ENCODE results near the gene PCDHB3.
"Not testable (repeated sequence)": the region's sequence is repeated elsewhere in the genome, so short reads cannot be mapped to it uniquely, and the experiment has no call there.

Gene PCDHB3

DNA sequence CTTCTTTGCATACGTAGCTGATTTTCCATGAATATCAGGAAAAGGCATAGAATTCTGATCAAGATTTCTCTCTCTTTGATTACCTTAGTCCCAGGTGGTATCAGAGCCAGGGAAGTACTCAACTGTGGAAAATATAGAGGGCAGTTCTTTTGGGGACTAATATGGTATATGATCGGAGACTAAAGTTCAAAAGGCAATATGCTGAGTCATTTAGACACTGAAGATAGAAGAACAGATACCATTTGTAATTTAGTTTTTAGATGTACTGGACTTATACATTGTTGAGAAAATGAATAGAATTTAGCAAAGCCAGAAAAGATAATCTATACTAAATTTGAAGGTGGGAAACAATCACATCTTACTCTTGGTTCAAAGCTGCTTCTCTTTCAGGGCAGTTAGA lies 5.1 kb downstream of the PCDHB3 start:
- TF ChIP-seq, protein P1, sequence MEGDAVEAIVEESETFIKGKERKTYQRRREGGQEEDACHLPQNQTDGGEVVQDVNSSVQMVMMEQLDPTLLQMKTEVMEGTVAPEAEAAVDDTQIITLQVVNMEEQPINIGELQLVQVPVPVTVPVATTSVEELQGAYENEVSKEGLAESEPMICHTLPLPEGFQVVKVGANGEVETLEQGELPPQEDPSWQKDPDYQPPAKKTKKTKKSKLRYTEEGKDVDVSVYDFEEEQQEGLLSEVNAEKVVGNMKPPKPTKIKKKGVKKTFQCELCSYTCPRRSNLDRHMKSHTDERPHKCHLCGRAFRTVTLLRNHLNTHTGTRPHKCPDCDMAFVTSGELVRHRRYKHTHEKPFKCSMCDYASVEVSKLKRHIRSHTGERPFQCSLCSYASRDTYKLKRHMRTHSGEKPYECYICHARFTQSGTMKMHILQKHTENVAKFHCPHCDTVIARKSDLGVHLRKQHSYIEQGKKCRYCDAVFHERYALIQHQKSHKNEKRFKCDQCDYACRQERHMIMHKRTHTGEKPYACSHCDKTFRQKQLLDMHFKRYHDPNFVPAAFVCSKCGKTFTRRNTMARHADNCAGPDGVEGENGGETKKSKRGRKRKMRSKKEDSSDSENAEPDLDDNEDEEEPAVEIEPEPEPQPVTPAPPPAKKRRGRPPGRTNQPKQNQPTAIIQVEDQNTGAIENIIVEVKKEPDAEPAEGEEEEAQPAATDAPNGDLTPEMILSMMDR (IDR thresholded peaks at IDR 0.05) = no peak
- H3K4me3 ChIP-seq (ENCODE audit: low read depth in 1 of 2, low read length in 1 of 2) = no peak overlapping the region
- no peak overlapping the region for H3K27ac ChIP-seq
- peaks cover 7% of the 10 kb centered on the region for H3K27me3 ChIP-seq
- peaks cover 2% of the 10 kb centered on the region for H3K9me3 ChIP-seq
- H3K4me1 ChIP-seq (ENCODE audit: control insufficient read depth in 1 of 2, insufficient read depth in 1 of 2, low read depth in 1 of 2, low read length in 1 of 2) = no peaks in the 10 kb centered on the region
- H3K36me3 ChIP-seq = no peaks in the 10 kb centered on the region

DNA sequence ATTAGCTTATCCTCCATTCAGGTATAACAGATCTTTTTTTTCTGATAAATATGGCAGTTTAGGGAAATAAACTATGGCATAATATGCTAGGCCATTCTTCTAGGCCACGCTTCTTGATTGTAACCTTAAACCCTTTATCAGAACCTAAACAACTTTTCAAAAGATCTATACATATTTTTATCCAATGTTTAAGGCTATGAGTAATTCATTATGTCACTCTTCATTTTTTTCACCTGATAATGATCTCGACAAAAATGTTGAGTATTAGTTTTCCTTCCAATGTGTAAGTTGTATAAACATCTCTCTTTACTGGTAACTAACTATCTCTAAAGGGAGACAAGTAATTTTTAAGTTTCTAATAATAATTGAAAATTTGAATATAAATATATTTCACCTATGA lies 19.0 kb downstream of the PCDHB3 start:
- TF ChIP-seq, protein P1 (IDR thresholded peaks at IDR 0.05) = no peak
- Histone ChIP-seq H3K27ac (no peak overlapping the region), H3K36me3 (no peaks in the 10 kb centered on the region), H3K27me3 (peaks cover 4% of the 10 kb centered on the region), H3K9me3 (no peaks in the 10 kb centered on the region), H3K4me1 (ENCODE audit: control insufficient read depth in 1 of 2, insufficient read depth in 1 of 2, low read depth in 1 of 2, low read length in 1 of 2) (no peaks in the 10 kb centered on the region), H3K4me3 (ENCODE audit: low read depth in 1 of 2, low read length in 1 of 2) (no peak overlapping the region)

DNA sequence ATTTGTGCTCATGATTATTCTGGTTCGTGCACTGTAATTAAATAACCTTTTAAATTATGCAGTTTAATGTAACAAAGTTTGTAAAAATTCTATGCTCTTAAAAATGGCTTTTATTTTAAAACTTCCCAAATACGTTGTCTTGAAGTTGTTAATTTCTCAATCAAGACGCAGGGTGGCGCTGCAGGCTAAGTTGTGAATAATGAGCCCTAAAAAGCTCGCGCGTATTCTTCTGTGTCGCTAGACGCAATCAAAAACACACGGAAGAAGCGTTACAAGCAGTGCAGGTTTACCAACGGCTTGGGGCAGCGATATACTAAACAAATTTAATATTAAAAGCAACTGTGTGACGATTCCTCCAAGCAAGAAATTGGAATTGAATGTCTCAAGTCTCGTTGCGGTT lies 21.3 kb downstream of the PCDHB3 start, which contains the start of gene PCDHB4:
Gene PCDHB4, plus strand, starts transcription at position 256 of the 400 bp plus-strand sequence. CDS start 181 bp downstream, outside the sequence.
- Histone ChIP-seq H3K36me3 (no peaks in the 10 kb centered on the region), H3K9me3 (no peaks in the 10 kb centered on the region), H3K4me1 (ENCODE audit: control insufficient read depth in 1 of 2, insufficient read depth in 1 of 2, low read depth in 1 of 2, low read length in 1 of 2) (no peaks in the 10 kb centered on the region), H3K4me3 (ENCODE audit: low read depth in 1 of 2, low read length in 1 of 2) (no peak within 1 kb of the TSS), H3K27ac (no peak within 1 kb of the TSS), H3K27me3 (peaks cover 4% of the 10 kb centered on the region)
- TF ChIP-seq, protein P1 (IDR thresholded peaks at IDR 0.05) = no peak

DNA sequence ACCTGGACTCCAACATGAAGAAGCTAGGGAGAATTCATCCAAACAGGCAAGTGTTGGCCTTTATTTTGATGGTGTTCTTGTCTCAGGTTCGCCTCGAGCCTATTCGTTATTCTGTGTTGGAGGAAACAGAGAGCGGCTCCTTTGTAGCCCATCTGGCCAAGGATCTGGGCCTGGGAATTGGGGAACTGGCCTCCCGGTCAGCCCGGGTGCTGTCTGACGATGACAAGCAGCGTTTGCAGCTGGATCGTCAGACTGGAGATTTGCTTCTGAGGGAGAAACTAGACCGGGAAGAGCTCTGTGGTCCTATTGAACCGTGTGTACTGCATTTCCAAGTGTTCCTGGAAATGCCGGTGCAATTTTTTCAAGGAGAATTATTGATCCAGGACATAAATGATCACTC lies 21.7 kb downstream of the PCDHB3 start:
- Histone ChIP-seq H3K27ac (no peak overlapping the region), H3K4me3 (ENCODE audit: low read depth in 1 of 2, low read length in 1 of 2) (no peak overlapping the region), H3K27me3 (peaks cover 4% of the 10 kb centered on the region), H3K36me3 (no peaks in the 10 kb centered on the region), H3K4me1 (ENCODE audit: control insufficient read depth in 1 of 2, insufficient read depth in 1 of 2, low read depth in 1 of 2, low read length in 1 of 2) (no peaks in the 10 kb centered on the region), H3K9me3 (no peaks in the 10 kb centered on the region)
- TF ChIP-seq, protein P1 (IDR thresholded peaks at IDR 0.05) = no peak

DNA sequence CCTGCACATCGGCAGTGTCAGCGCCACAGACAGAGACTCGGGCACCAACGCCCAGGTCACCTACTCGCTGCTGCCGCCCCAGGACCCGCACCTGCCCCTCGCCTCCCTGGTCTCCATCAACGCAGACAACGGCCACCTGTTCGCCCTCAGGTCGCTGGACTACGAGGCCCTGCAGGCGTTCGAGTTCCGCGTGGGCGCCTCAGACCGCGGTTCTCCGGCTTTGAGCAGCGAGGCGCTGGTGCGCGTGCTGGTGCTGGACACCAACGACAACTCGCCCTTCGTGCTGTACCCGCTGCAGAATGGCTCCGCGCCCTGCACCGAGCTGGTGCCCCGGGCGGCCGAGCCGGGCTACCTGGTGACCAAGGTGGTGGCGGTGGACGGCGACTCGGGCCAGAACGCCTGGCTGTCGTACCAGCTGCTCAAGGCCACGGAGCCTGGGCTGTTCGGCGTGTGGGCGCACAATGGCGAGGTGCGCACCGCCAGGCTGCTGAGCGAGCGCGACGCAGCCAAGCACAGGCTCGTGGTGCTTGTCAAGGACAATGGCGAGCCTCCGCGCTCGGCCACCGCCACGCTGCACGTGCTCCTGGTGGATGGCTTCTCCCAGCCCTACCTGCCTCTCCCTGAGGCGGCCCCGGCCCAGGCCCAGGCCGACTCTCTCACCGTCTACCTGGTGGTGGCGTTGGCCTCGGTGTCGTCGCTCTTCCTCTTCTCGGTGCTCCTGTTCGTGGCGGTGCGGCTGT lies 23.3 kb downstream of the PCDHB3 start:
- H3K4me3 ChIP-seq (ENCODE audit: low read depth in 1 of 2, low read length in 1 of 2); H3K27me3 ChIP-seq; H3K9me3 ChIP-seq; H3K4me1 ChIP-seq (ENCODE audit: control insufficient read depth in 1 of 2, insufficient read depth in 1 of 2, low read depth in 1 of 2, low read length in 1 of 2); H3K36me3 ChIP-seq; H3K27ac ChIP-seq: not testable (repeated sequence)

DNA sequence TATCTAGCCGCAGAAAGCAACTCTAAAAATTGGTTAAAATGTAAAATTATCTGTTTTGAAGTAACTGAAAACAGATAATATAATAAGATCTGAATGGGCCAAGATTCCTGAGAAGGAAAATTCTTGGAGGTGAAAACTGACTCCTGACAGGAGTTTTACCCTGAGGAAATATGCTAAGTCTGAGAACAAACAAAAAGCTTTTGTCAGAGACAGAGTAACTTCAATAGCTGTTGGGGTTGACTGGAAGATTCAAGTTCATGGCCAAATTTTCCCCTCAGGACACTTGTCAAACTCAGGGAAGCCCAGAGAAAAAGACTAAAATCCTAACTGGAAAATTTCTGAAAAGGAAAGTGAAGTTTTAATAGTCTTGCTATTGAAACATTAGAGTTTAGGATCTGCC lies 27.0 kb downstream of the PCDHB3 start:
- Histone ChIP-seq H3K4me3 (ENCODE audit: low read depth in 1 of 2, low read length in 1 of 2) (no peak overlapping the region), H3K4me1 (ENCODE audit: control insufficient read depth in 1 of 2, insufficient read depth in 1 of 2, low read depth in 1 of 2, low read length in 1 of 2) (no peaks in the 10 kb centered on the region)
- TF ChIP-seq, protein P1 (IDR thresholded peaks at IDR 0.05) = no peak

More for the DNA sequence above, 27.0 kb downstream of the PCDHB3 start:
- H3K36me3 ChIP-seq = no peaks in the 10 kb centered on the region
- H3K9me3 ChIP-seq = no peaks in the 10 kb centered on the region
- no peak overlapping the region for H3K27ac ChIP-seq
- H3K27me3 ChIP-seq = peaks cover 4% of the 10 kb centered on the region
